ENCODE results near the gene MCOLN1. TPM values are rescaled to one million over a fixed set of nuclear protein-coding genes. Genes with fewer than 3 reads are reported as not detected.

Gene MCOLN1
- polyA plus RNA-seq, 4 donors = 13.1 to 22.4 (median 17.7) TPM

DNA sequence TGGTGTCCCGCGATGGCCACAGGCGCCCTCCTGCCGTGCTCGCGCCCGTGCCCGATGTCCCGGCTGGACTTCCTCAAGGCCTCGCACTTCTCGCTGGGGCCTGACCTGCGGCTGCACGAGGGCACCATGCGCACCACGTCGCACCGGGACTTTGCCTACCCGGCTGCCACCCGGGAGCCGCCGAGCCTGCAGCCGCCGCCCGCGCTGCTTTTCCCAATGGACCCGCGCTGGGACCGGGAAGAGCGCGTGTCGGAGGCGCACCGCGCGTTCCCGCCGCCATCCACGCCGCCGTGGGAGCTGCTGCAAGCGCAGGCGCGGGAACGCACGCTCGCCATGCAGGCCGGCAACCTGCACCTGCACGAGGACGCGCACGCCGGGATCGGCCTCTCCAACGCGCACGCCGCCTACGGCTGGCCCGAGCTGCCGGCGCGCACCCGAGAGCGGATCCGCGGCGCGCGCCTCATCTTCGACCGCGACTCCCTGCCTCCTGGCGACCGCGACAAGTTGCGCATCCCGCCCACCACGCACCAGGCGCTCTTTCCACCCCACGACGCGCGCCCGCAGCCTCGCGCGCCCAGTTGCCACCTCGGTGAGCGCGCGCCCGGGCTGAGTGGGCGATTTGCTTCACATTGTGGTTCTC, 21.5 kb upstream of the MCOLN1 start:
- peak in 1 of 4 donors; percentile 66 for DNase-seq (ENCODE audit: low read depth in 4 of 4, low spot score in 3 of 4)

DNA sequence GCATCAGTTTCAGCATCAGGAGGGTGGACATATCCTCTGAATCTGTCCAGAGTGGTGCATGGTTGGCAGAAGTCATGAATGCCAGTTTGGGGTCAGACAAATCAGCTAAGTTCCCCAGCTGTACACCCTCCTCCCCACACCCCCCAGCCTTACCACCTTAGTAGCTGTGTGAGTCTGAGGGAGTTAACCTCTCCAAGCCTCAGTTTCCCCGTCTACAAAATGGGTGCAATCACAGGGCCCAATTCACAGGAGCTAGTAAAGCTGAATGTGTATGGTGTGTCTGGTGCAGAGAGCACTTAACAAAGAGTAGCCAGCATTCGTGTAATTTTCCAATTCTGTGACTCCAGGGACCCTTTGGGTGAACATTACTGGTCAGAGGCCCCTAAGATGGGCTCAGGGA, 19.9 kb upstream of the MCOLN1 start:
- no peak for DNase-seq (ENCODE audit: low read depth in 4 of 4, low spot score in 3 of 4)

DNA sequence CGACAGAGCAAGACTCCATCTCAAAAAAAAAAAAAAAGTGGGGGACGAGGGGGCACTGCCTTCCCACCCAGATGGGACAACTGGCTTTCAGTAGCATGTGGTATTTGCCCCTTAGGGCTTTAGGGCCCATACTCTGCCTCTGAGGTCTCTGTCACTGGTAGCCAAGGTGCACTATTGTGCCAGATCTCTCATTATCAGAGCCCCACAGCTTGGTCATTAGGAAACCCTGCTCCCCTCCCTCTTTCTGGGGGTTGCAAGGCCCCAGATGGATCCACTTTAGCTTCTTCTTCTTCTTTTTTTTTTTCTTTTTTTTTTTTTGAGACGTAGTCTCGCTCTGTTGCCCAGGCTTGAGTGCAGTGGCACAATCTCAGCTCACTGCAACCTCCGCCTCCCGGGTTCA, 17.7 kb upstream of the MCOLN1 start:
- no peak for DNase-seq (ENCODE audit: low read depth in 4 of 4, low spot score in 3 of 4)

DNA sequence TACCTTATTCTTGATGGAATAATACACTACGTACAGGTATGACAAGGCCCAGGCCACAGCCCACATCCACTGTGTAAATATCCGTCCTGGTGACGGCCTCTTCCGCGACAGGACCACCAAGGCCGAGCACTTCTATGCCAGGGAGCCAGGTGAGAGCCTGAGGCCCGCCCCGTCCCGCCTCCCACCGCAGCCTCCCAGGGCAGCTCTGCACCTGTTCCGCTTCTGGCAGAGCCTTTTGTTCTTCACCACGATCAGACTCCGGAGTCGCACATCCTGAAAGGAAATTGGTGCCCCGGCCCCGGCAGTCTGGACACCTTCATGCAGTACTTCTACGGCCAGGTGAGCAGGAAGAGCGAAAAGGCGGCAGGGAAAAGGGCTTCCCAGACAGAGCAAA, 17.1 kb upstream of the MCOLN1 start:
- DNase-seq (ENCODE audit: low read depth in 4 of 4, low spot score in 3 of 4) = no peak

DNA sequence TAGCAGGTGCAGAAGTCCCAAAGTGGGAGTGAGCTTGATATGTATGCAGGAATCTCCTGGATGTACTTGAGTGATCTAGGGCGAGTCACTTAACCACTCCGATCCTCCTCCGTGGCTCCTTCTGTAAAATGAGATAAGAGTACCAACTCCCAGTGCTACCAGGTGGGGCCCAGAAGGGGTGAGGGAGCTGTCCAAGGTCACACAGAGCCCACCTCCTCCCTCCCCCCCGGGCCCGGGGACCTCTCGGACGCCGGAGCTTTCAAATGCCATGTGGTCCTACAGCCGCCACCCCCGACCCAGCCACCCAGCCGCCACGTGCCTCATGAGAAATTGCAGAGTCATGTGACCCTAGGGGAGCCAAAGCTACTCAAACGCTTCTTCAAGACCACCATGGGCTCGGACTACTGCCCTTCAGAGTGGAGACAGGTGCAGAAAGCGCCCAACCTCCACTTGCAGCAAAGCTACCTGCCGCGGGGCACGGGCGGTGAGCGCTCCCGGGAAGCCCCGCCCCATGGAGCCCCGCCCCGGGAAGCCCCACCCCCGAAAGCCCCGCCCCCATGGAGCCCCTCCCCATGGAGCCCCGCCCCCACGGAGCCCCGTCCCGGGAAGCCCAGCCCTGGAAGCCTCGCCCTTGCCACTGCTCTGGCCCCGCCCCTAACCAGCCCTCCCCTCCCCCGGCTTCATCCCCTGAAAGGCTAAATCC, 16.6 kb upstream of the MCOLN1 start:
- DNase-seq (ENCODE audit: low read depth in 4 of 4, low spot score in 3 of 4) = no peak

DNA sequence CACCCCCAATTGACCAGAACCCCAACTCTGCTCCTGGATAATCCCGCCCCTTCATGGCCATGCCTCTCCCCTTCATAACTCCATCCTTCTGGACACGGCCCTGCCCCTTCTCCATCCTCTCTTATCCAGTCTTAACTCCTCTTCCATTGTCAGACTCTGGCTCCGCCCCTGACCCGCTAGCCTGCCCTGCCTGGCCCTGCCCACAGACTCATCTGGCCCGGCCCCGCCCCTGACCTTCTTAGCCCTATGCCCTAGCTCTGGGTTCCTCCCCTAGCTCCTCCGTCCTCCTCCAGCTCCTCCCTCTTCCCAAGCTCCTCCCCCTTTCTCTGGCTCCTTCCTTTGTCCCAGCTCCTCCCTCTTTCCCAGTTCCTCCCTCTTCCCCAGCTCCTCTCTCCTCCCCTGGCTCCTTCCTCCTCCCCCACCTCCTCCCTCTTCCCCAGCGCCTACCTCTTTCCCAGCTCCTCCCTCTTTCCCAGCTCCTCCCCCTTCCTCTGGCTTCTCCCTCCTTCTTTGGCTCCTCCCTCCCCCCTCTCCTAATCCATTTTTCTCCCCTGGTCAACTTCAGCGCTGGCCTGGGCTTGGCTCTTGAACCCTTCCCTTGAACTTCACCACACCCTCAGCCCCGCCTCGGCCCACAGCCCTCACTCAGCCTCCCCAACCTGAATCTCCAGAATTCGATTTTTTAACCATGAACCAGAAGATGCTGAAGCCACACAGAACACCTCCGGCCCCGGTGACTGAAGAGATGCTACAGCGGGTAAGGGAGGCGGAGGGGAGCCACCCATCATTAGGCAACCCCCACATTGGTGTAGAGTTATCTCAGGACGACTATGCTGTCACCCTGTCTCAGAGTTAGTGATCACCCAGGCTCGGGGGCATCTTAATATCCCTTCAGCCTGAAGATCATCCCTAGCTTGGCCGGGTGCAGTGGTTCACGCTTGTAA, 15.8 kb upstream of the MCOLN1 start:
- no peak for DNase-seq (ENCODE audit: low read depth in 4 of 4, low spot score in 3 of 4)

DNA sequence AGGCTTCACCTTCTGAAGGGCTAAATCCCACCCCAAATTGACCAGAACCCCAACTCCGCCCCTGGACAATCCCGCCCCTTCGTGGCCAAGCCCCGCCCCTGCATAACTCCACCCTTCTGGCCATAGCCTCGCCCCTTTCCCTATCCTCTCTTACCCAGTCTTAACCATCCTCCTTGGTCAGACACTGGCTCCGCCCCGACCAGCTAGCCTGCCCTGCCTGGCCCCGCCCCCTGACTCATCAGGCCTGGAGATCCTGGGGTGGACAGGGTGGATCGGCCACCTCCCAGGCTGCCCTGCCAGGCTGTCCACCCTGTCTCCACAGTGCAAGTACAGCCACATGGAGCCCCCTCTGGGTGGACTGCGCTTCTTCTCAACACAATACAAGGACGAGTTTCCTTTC, 14.5 kb upstream of the MCOLN1 start:
- no peak for DNase-seq (ENCODE audit: low read depth in 4 of 4, low spot score in 3 of 4)

DNA sequence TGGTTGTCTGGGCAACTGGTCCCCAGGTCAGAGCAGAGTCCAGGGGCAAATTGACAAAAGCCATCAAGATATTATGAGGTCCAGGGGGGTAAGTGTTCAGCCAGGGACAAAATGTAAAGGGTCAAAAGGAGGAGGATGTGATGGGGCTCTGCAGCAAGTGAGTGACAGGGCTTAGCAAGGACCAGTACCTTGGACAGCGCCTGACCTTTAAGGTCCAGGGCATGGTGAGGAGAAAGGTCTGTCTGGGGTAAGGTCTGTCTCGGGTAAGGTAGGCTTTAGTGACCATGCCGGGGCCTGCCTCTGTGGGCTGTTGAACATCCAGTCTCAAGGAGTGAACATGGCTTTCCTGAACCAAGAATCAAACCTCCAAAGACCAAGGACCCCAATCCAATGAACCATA, 12.8 kb upstream of the MCOLN1 start:
- no peak for DNase-seq (ENCODE audit: low read depth in 4 of 4, low spot score in 3 of 4)

DNA sequence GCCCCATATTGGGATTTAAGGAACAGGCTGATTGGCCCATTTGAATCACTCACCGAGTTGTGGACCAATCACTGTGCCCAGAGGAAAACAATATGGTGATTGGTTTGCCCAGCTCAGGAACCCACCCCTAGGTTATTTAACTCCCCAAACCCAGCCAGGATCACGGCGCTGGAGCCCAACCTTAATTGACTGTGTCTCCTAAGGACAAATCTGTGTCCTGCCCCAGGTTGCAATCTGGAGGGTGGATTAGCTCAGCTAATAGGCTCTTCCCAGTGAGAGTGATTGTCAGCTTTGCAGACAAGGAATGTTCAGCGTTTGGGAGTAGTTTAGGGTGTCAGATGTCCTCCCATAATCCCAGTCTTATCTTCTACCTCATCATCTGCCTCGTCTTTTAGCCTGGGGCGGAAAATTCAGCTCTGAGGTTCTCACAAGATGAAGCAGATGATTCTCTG, 10.0 kb upstream of the MCOLN1 start:
- no peak for DNase-seq (ENCODE audit: low read depth in 4 of 4, low spot score in 3 of 4)

DNA sequence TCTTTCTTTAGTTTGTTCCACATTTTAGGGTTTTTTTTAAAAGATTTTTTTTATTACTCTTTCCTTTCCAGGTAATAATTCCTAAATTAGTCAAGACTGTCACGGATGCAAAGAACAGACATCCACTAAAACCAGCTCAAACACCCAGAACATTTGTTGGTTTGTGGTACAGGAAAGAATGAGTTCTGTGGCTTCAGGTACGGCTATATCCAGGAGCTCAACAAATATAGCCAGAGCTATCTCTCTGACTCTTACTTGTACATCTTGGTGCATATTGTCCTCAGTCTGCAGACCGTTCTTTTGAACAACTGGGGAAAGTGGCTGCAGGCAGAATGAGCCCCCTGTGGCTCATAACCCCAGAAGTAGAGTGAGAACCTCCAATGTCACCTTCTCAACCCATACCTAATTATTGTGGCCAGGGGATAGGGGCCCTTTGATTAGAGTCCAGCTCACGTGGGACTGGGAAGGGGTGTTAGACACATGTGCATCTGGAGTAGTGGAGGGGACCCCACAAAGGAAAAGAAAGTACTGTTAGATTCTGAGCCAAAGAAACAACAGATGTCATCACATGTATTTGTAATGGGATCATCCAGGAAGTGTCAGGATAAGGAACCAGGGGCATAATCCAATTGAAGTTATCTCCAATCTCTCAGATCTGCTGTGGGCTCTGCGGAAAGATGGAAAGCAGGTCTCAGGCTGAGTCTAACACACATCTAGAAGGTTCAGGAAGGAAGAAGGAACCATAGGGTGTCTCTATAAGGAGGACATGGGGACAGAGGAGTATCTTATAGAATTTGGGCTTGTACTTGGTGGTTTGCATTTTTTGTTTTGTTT, 8.4 kb upstream of the MCOLN1 start:
- no peak for DNase-seq (ENCODE audit: low read depth in 4 of 4, low spot score in 3 of 4)

DNA sequence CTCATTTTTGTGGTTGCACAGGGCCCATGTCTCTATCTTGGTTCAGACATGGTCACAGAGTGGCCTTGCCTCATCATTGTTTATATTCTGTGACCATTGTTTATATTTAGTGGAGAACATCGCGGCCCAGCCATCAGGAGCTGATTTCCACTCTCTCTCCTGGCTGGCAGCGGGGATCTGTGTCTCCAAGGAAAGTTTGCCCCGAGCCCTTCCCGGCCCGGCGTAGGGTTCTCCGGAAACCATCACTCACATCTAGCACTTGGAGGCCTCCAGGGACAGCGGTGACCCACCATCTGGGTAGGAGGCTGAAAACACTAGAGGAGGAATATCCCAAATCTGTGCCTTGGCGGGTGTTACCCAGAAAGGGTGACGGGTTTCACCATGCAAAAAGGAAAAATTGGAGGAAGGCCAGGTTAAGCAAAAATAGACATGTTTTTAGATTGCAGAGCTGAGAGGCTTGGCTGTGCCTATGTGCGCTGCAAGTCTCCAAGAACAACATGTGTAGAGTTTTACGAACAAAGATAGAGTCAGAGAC, 7.2 kb upstream of the MCOLN1 start:
- no peak for DNase-seq (ENCODE audit: low read depth in 4 of 4, low spot score in 3 of 4)

DNA sequence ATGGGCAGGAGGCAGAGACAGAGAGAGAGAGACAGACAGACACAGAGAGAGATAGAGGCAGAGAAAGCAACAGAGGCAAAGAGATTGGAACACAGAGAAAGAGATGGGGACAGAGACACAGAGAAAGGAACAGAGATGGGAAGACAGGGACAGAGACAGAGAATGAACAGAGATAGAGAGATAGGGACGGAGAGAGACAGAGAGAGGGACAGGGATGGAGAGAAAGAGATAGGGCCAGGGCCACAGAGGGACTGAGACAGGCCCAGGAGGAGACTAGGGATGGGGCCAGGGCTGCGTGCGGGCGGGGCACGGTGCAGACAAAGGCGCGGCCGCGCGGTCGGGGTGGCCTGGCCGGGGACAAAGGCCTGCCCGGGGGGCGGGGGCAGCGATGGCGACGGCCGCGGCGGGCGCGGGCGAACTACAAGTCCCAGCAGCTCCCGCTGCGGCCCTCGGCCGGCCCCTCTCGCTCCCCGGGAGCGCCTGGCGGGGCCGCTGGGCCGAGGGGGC, 6.7 kb upstream of the MCOLN1 start, which contains the start of gene ZNF358:
ZNF358 (plus strand) TSS at position 459 of the 507 bp plus-strand sequence. CDS start 3,140 bp downstream, outside the sequence.
- DNase-seq (ENCODE audit: low read depth in 4 of 4, low spot score in 3 of 4) = no peak

DNA sequence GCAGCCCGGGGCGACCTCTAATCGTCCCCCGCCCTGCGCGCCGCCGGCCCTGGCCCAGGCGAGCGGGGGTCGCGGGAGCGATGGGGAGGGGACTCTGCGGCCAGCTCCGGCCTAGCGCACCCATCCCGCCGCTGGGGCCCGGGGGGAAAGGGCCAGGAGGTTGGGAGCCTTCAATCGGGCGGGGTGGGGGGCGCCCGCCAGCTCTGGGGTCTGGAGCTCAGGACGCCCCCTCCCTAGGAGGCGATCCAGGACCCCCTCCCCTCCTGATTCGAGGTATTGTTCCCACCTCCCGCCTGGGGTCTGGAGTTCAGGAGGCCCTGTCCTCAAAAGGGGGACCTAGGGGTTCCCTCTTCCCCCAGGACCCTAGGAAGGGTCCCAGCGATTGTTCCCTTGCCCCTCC, 6.1 kb upstream of the MCOLN1 start:
- no peak for DNase-seq (ENCODE audit: low read depth in 4 of 4, low spot score in 3 of 4)

DNA sequence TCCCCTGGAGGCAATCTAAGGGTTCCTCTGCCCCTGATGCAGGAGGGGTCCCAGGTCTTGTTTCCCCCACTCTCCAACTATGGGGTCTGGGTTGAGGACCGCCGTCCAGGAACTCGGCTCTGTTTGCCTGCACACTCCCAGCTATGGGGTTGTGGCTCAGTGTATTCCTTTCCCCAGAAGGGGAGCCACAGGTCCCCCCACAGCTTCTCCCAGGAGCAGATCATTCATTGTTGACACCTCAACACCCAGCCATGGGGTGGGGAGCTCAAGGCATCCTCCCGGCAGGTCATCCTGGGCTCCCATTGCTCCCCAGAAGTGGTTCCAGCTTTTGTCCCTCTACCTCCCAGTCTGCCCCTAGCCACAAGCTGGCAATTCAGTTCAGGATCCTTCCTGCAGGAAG, 5.5 kb upstream of the MCOLN1 start:
- DNase-seq (ENCODE audit: low read depth in 4 of 4, low spot score in 3 of 4) = no peak

DNA sequence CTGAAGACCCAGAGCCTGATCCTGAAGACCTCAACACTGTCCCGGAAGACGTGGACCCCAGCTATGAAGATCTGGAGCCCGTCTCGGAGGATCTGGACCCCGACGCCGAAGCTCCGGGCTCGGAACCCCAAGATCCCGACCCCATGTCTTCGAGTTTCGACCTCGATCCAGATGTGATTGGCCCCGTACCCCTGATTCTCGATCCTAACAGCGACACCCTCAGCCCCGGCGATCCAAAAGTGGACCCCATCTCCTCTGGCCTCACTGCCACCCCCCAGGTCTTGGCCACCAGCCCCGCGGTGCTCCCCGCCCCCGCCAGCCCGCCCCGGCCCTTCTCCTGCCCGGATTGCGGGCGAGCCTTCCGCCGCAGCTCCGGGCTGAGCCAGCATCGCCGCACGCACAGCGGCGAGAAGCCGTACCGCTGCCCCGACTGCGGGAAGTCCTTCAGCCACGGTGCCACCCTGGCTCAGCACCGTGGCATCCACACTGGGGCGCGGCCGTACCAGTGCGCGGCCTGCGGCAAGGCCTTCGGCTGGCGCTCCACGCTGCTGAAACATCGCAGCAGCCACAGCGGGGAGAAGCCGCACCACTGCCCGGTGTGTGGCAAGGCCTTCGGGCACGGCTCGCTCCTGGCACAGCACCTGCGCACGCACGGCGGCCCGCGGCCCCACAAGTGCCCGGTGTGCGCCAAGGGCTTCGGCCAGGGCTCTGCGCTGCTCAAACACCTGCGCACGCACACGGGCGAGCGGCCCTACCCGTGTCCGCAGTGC, 2.9 kb upstream of the MCOLN1 start:
- DNase-seq (ENCODE audit: low read depth in 4 of 4, low spot score in 3 of 4) = no peak

DNA sequence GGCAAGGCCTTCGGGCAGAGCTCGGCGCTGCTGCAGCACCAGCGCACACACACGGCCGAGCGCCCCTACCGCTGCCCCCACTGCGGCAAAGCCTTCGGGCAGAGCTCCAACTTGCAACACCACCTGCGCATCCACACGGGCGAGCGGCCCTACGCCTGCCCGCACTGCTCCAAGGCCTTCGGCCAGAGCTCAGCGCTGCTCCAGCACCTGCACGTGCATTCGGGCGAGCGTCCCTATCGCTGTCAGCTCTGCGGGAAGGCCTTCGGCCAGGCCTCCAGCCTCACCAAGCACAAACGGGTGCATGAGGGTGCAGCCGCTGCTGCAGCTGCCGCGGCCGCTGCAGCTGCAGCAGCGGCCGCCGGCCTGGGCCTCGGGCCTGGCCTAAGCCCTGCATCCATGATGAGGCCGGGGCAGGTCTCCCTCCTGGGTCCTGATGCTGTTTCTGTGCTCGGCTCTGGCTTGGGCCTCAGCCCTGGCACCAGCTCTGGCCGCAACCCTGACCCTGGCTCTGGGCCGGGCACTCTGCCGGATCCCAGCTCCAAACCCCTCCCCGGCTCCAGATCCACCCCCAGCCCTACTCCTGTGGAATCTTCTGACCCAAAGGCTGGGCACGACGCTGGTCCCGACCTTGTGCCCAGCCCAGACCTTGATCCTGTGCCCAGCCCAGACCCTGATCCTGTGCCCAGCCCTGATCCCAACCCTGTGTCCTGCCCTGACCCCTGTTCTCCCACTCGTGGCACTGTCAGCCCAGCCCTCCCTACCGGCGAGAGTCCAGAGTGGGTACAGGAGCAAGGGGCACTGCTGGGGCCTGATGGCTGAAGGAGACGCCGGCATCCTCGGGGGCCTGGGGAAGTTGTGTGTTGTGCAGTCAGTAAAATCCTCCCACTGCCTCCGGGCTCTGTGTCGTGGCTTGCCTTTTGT, 2.0 kb upstream of the MCOLN1 start:
- no peak for DNase-seq (ENCODE audit: low read depth in 4 of 4, low spot score in 3 of 4)

DNA sequence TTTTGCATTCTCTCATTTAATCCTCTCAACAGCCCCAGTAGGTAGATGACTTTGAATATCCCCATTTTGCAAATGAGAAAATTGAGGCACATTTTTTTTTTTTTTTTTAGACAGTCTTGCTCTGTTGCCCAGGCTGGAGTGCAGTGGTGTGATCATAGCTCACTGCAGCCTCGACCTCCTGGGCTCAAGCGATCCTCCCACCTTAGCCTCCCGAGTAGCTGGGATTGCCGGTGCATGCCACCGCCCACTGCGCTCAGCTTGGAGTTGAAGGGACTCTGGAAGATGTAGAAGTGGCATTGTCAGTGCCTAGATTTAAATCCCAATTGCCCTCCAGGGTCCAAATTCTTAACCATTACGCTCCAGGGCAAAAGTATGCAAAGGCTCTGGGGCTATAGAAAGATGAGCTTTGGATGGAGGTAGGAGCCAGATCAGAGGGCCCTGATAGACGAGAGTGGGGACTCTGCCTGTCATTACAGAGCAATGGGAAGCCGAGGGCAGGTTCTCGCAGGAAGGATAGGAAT, 813 bp upstream of the MCOLN1 start:
- DNase-seq (ENCODE audit: low read depth in 4 of 4, low spot score in 3 of 4) = no peak
